ENCODE data around the gene RPS17.

Gene RPS17

DNA sequence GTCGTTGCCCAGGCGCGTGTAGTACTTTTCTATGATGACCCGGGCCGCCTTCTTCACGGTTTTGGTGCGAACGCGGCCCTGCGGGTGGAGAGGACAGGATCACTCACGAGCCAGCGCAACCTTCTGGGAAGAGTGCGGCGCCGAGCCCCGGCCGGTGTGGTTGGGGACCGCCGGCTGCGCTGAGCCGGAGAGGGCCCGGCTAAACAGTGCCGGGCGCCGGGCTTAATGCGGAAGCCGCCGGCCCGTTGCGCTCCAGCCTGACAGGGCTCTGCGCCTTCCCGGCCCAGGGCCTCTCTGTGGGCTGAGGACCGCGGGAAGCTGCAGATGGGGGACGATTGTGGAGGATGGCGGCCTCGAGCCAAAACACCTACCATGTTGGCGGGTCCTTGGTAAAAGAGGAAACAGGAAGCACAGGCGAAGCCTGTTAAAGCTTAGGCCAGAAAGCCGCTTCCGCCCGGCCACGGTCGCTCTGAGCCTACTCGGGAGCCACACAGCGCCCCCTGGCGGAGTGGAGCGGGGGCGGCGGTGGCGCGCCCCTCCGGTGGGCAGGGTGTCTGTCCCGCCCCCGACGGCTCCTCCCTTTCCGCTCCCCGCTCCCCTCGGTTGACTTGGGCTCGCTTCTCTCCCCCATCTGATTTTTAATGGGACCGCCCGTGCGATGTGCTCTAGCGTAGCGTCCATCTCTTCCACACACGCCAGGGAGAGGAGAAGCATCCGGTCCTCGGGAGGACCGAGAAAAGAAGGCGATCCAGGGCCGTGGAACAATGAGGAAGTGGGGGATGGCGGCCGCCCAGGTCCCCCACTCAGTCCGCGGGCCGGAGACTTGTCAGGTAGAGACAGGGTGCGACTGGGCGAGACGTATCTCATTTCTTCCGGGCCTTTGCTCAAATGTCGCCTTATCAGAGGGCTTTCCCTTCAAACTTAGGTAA is at the start of gene RPS17:
Gene RPS17, minus strand, starts transcription at position 403 of the 929 bp plus-strand sequence. Its CDS starts 29 bp downstream, at position 374.
- peak; percentile 78 for DNase-seq (ENCODE audit: low read depth)

DNA sequence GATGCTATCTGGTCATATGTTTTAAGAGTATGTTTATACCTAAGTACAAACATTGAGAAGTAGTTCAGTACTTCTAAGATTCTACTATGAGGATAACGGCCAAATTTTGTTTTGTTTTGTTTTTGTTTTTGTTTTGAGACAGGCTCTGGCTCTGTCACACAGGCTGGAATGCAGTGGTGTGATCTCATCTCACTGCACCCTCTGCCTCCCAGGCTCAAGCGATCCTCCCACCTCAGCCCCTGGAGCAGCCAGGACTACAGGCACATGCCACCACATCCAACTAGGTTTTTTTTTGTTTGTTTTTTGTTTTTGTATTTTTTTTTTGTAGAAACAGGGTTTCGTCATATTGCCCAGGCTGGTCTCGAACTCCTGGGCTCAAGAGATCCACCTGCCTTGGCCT is 47.5 kb upstream of the RPS17 start:
- DNase-seq (ENCODE audit: low read depth) = no peak

DNA sequence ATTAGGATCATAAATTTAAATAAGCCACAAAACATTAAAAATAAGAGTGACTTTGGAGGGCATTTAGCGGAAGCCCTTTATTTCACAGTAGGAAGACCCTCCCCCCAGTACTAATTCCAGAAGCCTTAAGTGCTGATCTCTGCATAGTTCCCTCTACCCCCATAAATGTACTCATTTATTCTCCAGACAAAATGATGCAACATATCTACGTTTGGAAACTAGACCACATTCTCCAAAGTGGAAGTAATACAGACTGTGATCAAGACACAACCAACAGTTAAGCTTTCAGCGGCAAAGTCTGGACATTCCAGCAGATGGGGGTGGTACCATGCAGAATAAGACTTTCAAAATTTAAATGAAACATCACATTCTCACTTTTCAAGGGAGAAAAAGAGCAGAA is 44.8 kb upstream of the RPS17 start:
- peak; percentile 31 for DNase-seq (ENCODE audit: low read depth)

DNA sequence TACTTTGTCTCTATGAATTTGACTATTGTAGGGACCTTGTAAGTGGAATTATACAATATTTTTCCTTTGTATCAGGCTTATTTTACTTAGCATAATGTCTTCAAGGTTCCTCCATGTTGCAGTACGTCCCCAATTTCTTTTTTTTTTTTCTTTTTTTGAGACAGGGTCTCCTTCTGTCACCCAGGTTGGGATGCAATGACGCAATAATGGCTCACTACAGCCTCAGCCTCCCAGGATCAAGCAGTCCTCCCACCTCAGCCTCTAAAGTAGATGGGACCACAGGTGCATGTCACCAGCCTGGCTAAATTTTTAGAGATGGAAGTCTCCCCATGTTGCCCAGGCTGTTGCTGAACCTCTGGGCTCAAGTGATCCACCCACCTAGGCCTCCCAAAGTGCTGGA is 40.5 kb upstream of the RPS17 start:
- DNase-seq (ENCODE audit: low read depth) = no peak

DNA sequence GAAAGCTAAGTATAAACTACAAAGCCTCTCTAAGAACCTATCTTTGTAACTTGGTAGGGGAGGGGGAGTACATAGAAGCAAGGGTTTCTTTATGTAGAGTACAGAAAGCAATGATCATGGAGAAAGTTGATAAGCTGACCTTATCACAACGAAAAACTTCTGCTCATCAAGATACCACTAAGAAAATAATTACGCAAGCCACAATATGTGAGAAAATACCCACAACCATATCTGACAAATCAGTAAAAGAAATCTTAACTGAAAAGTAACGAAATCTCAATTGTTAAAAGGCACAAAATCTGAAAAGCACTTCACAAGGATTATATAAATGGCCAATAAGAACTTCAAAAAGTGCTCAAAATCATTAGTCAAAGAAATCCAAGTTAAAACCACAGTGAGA is 35.1 kb upstream of the RPS17 start:
- DNase-seq (ENCODE audit: low read depth) = no peak

DNA sequence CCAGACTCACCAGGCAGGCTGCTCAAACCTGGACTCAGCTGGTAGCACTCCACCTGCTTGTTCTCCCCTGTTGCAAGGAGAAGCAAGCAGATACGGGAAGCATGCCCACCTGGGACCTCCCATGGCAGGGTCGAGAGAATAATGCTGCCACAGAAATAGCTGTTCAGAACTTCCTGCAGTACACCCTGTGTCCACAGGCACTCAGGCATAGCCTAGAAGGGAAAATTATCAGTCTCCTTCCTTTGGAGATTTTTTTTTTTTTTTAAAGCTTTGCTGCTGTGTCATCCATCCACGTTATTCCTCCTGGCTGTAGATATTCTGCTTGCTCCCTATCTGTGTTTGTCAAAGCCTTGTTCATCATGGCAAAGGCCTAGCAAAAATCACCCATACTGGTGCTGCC is 32.7 kb upstream of the RPS17 start:
- DNase-seq (ENCODE audit: low read depth) = no peak

DNA sequence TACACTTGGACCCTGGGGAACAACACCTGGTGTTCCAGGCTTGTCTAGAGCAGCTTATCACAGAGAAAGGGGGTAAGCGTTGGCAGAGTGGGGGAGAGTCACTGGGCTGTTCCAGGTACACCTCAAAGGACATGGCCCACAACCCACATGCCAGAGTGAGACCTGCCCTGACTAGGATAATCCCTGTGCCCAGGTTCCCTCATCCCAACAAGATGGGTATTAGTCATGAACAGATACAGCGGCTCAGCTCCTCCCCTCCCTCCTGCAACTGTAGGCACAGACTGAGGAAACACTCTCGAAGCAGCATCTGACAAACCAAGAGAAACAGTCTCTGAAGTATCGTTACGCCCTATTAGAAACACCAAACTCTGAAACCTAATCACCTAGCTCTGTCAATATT is 32.1 kb upstream of the RPS17 start:
- DNase-seq (ENCODE audit: low read depth) = no peak

DNA sequence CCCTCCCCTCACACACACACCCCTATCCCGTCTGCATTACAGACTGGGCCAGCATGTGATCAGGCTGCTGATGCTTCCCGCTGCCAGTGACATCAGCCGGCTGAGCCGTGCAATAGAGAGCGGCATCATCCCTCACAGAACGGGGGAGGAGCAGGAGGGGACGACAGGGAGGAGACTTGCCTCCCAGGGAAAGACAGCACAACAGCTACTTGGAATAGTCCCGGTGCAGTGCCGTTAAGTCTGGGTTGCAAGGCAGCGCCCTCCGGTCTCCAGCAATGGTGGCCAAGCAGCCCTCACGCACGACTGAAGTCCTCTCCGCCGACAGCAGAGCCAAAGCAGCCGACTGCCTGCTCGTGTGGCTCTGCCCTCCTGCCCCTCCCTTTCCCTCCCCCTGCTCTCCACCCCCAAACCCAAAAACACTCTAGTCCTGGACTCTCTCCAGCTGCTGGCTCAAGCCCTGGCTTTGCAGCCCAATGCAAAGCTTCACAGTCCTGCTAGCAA is 31.5 kb upstream of the RPS17 start:
- peak; percentile 47 for DNase-seq (ENCODE audit: low read depth)

DNA sequence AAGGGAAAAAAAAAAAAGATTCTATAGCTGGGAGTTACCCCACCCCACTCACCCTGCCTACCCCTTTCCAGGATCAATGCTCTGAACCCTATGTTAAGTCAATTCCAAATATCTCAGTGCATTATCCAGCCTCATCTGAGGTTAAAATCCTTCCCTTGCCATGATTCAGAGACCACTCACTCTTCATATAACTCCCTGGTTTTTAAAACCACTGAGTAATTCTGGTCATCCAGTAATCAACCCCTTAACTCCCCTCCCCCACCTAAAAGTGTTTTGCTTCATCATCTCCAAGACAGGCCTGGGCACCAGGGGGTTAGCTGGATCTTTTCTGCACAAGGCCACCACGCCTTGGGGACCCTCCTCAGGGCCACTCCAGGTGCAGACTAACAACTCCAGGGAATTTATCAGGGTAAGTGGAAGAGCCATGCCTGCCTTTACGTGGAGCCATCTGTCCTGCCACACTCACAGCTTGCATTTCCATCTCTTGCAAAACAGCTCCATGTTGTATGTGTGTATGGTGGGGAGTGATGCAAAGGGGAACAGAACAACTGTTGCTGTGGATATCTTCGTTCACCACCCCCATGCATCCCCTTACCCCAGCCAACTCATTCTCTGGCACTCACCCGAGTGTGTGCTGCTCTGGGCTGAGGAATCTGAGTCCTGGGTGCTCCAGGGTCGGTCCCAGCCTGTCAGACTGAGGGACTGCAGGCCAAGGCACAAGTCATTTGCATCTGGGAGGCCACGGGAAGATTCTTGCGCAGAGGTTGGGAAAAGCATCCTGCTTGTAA is 30.7 kb upstream of the RPS17 start:
- no peak for DNase-seq (ENCODE audit: low read depth)

DNA sequence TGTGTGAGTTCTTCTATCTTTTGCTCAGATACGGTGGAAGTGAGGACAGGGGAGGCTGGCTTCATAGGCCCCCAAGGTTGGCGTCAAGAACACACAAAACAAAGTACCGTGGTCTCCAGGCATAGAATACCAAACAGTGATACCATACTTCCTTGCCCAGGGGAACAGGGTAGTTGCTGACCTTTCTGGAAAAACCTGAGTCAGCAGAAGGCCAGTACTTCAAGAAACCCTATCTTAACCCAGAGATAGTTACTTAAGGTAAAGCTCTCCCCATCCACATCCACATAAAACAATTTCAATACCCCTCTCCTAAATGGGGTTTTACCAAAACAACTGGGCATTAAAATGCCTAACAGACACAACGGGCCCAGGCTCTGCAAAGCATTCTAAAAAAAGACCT is 29.6 kb upstream of the RPS17 start:
- DNase-seq (ENCODE audit: low read depth) = no peak

DNA sequence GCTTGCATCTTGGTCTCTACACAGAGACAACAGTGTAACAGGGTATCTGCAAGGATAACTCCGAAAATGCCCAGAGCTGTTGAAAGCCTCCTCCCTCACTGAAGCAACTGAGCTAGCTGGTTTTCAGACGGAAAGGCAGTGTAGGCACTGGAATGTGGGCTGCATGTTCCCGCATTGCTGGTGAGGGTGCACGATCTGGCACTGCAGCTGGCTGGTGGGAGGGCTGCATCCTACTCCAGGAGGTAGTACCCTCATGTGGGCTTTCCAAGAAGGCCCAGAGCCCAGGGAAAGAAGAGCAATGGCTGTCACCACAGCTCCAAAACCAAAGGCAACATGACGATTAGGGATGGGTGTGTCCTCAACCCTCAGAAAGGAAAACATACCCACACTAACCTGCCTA is 28.7 kb upstream of the RPS17 start:
- no peak for DNase-seq (ENCODE audit: low read depth)

DNA sequence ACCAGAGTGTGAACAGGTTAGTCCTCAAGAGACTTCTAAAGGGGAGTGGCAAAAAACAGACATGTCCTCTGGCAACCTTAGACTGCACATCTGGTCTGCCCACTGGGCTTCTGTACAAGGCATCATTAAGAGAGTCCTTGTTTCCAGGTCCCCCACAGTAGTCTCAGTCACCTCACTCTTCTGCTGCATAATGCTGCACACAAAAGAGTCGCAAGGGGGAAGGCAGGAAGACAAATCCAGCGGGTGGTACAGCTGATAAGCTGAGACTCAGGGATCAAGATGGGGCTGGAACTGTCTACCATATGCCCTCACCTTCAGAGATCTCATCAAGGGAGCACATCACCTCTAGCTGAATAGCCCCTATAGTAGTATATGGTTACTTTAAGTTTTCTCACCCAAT is 27.4 kb upstream of the RPS17 start:
- DNase-seq (ENCODE audit: low read depth) = no peak

DNA sequence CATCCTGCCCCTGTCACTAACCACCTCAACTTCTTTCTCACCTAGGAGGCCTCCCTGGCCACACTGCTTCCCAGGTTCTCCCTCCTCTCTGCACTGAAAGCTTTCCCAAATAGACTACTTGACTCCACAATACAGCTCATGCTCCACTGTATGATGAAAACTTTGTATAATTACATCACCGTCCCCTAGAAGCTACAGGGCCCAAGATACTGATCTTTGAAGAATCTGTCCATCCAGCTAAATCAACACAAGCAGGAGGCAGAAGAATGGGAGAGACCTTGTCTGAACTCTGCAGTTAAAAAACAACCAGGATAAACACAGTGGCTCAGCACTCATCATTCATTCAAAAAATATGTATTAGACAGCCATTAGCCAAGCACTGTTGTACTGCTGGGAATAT is 26.4 kb upstream of the RPS17 start:
- DNase-seq (ENCODE audit: low read depth) = no peak

DNA sequence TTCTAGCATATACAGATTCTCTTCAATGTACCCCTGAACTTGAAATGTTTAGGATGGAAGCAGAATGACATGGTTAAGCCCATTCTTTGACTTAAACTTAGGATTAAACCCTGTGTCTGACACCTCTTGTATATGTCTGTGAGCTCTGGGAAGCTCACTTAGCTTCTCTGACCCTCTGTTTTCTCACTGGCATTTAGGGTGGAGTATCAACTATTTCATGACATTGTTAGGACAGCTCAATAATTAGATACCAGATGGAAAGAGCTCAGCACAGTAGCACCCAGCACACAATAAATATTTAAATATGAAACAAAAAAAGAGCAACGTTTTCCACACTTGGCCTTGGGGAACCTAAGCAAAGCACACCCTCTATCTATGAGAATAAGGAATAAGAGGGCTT is 18.2 kb upstream of the RPS17 start:
- DNase-seq (ENCODE audit: low read depth) = no peak

DNA sequence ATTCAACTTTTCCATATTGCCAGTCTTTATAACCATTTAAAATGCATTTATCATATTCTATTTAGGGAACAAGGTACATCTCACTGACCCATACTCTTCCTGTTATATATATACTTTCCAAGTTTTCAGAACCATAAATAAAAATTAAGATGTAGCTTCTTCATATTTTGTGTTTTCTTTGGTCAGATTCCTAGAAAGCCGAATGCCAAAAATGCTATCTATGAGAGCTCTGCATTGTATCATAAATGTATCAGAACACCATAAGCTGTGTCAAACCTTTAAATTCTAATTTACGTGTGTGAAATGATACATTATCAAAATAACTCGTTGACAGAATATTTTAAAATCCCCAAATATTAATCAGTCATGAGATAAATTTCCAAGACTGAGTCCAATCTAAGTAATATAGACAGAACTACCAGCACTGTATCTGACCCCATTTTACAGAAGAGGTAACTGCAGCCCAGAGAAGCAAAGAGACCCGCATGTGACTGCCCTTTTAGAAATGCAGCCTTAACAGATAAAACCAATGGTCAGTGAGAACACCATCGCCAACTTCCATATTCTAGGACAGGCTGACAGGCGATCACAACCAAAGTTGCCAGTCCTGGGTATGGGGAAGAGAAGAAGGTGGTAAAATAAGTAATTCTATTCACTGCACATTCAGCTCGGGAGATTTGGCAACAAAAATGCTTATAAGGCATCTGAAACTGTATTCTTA is 16.2 kb upstream of the RPS17 start:
- no peak for DNase-seq (ENCODE audit: low read depth)

DNA sequence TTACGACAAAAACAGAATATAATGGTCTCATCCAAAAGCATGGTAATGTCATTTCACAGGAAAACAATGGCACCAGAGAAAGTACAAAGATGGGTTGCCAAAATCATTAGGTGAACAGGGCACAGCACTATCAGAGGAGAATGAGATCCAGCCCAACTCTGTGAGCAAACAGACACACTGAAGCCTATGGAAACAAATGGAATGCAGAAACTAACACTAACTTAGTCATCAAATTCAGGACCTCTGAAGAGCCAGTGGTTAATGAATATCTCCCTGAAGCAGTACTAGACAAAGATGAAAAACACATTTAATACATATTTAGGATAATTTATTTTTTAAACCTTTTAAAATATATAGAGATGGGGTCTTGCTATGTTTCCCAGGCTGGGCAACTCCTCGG is 14.6 kb upstream of the RPS17 start:
- no peak for DNase-seq (ENCODE audit: low read depth)

DNA sequence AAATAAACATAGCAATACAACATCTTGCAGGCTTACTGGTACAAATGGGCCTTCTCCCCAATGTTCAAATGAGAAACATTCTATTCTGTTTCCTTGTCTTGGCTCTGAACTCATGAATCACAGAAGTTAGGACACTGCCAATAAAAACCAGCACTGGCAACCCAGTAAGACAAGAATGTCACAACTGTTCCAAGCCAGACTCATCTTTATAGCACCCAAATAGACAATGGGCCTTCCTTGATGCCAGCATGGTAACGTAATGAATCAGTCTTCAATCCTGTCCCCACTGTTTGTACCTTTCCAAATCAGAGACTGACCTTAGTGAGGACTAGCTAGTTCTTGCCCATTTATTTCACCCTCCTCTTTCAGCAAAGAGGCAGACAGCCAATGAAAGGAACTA is 14.1 kb upstream of the RPS17 start:
- no peak for DNase-seq (ENCODE audit: low read depth)

DNA sequence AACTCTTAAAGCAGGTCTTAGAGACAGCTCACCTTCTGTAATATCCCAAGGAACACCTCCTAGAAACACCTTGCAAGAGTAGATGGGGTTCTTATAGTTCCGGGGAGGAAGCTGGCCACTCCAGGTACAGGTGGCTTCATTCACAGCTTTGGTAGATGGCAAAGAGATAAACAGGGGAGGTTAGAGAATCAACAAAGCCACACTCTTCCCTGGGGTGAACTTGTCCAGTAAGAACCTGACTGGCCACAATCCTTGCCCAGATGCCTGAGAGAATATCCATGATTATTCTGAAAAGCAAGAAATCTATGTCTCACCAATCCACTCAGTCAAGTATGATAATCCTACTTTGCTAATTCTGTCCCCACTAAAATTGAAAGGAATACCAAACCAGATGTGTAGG is 13.6 kb upstream of the RPS17 start:
- DNase-seq (ENCODE audit: low read depth) = no peak

DNA sequence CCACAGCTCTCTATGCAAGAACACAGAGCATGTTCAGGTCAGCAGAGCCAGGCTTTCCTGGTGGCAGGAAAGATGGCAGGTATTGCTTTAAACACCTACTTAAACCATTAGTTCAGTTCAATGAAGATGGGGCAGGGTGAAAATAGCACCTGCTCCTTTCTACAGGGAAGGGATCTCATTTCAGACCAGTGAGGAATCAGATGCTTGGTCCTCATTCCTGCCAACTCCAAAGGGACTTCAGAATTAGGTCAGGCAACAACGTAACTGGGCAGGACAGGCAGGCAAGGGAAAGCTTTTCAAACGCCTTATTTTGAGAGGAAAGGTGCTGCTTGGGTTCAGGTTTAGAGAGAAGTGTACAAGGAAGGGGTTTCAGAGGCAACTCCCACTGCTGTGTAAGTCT is 12.6 kb upstream of the RPS17 start:
- DNase-seq (ENCODE audit: low read depth) = no peak

DNA sequence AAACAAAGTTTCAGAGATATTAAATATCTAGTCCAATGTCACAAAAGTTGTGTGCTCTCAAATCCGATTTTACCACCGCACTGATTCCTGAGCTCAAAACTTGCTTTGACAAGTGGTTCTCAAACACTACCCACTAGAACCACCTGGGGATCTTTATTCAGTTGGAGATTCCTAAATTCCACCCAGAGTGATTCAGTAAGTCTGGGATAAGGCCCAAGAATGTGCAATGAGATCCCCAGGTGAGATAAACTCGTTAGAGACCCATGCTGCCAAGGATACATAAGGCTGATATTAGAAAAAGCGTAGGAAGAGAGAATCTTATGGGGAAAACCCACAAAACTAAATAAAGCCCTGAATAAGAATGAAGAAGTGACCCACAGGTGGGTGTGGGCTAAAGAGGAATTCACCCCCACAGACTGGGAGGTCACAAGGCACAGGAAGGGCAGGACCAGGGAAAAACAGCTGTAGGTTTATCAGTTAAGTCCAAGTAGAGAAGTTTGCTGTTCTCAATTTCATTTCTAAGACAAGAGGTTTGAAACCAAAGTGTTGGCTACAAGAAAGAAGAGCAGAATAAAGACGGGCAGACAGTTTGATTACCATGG is 11.5 kb upstream of the RPS17 start:
- DNase-seq (ENCODE audit: low read depth) = no peak

DNA sequence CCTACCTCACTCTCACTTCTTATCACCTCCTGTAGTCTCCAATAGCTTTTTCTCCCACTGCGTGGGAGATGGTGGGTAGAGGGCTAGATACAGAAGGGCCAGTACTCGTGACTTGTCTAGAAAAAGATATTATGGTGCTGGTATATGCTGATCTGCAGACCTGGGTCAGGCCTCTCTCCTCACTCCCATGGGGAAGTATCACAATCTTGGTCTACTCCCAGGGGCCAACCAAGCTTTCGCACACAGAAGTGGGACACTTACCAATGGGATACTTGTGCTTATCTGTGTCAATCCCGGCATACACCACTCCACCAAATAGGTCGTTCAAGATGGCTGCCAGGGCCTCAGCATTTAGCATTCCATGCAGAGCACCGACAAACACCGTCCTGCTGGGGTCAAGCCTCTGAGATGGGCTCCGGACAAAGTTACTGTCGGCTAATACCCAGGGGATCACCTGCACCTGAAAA is 9.0 kb upstream of the RPS17 start:
- DNase-seq (ENCODE audit: low read depth) = no peak

DNA sequence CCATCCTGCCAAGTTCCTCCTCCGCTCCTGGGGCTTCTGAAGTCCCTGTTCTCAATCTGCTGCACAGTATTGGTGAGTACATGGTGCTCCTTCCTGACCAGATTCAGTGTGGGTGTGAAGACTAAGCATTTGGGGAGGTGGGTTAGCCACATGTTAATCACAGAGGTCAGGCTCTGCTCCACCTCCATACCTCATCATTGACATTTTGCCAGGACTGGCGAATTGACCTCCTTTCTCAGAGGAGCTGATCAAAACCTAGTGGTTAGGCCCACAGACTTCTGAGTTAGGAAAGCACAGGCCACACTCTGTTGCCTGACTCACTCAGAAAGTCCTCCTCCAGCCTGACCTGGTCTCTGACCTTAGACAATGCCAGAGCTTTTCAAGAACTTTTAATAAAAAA is 8.4 kb upstream of the RPS17 start:
- no peak for DNase-seq (ENCODE audit: low read depth)

Data from GM04503 (cell line).